ENCODE measurements around the gene PCDH15. TPM values are rescaled to one million over a fixed set of nuclear protein-coding genes. Genes with fewer than 3 reads are reported as not detected.

The PCDH15 gene
- total RNA-seq, 1 experiment from 2014 or later = 0.59 TPM

- TF ChIP-seq USF2 (CRISPR knock-in tag; IDR thresholded peaks at IDR 0.05) = no peak
- no peak for TF ChIP-seq ETV6 (CRISPR knock-in tag; IDR thresholded peaks at IDR 0.05)
- no peak for TF ChIP-seq MAX (CRISPR knock-in tag; IDR thresholded peaks at IDR 0.05)
- TF ChIP-seq MLX (CRISPR knock-in tag; IDR thresholded peaks at IDR 0.05) = no peak
- TF ChIP-seq ZBTB43 (CRISPR knock-in tag; IDR thresholded peaks at IDR 0.05) = no peak
- no peak for TF ChIP-seq PRRX2 (CRISPR knock-in tag; IDR thresholded peaks at IDR 0.05)
- TF ChIP-seq ZNF317 (CRISPR knock-in tag; IDR thresholded peaks at IDR 0.05; ENCODE audit: borderline replicate concordance, low read depth) = no peak
- no peak for TF ChIP-seq ERG (CRISPR knock-in tag; IDR thresholded peaks at IDR 0.05)
- no peak for TF ChIP-seq ATF3 (CRISPR knock-in tag; conservative IDR thresholded peaks at IDR 0.05)
- TF ChIP-seq NR1H2 (CRISPR knock-in tag; IDR thresholded peaks at IDR 0.05) = no peak
- TF ChIP-seq ZNF671 (CRISPR knock-in tag; IDR thresholded peaks at IDR 0.05) = no peak
- no peak for TF ChIP-seq USF1 (CRISPR knock-in tag; IDR thresholded peaks at IDR 0.05)
- TF ChIP-seq ZNF425 (CRISPR knock-in tag; conservative IDR thresholded peaks at IDR 0.05) = no peak
- TF ChIP-seq ZMAT4 (CRISPR knock-in tag; IDR thresholded peaks at IDR 0.05) = no peak
These were observed 676.7 kb downstream of the PCDH15 start (continued) for GRCh38 chr10:54124209-54124885.

- ChIA-PET POLR2A (no interaction called here), CTCF (no interaction called here)
- no peaks in the 10 kb centered on the region for H3K4me1 Mint-ChIP-seq
- DNase-seq (ENCODE audit: low spot score) (no peak), ATAC-seq (no peak)
- H3K36me3 Mint-ChIP-seq = peaks cover 16% of the 10 kb centered on the region
- H3K27ac Mint-ChIP-seq = no peak overlapping the region
- H3K27me3 Mint-ChIP-seq (ENCODE audit: low read depth) = no peaks in the 10 kb centered on the region
- no peak overlapping the region for H3K4me3 Mint-ChIP-seq
- H3K9me3 Mint-ChIP-seq = peaks cover 36% of the 10 kb centered on the region
- no peak for TF ChIP-seq CREM (CRISPR knock-in tag; IDR thresholded peaks at IDR 0.05)
- TF ChIP-seq ZNF317 (CRISPR knock-in tag; IDR thresholded peaks at IDR 0.05; ENCODE audit: borderline replicate concordance, low read depth) = no peak
- TF ChIP-seq CTCF (IDR thresholded peaks at IDR 0.05) = no peak
- TF ChIP-seq E2F4 (CRISPR knock-in tag; IDR thresholded peaks at IDR 0.05; ENCODE audit: borderline replicate concordance, low read depth) = no peak
- no peak for TF ChIP-seq ZNF532 (CRISPR knock-in tag; IDR thresholded peaks at IDR 0.05; ENCODE audit: borderline replicate concordance)
- TF ChIP-seq FOXK1 (CRISPR knock-in tag; IDR thresholded peaks at IDR 0.05) = no peak
These were observed 680.2 kb downstream of the PCDH15 start for GRCh38 chr10:54120806-54121205.

Measured in WTC11 (cell line).